ENCODE measurements around the gene CST8.

DNA sequence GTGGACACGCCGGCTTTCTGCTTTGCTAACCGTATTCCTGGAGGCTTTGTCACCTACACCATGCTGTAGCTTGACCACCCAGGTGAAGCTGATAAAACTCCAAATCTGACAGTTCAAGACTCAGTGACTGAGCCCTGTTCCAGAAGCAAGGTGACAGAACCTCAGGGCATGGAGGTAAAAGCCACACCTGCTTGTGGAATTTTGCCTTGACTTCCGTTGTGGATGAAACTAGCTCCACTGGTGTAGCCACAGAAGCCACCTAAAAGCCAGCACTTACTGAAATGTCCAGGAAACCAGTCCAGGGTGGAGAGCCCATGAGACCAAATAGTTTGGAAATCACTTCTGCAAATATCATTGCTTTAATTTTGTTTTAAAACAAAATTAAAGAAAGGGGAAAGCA is 11.0 kb downstream of the CST8 start:
- TF ChIP-seq, protein P1, sequence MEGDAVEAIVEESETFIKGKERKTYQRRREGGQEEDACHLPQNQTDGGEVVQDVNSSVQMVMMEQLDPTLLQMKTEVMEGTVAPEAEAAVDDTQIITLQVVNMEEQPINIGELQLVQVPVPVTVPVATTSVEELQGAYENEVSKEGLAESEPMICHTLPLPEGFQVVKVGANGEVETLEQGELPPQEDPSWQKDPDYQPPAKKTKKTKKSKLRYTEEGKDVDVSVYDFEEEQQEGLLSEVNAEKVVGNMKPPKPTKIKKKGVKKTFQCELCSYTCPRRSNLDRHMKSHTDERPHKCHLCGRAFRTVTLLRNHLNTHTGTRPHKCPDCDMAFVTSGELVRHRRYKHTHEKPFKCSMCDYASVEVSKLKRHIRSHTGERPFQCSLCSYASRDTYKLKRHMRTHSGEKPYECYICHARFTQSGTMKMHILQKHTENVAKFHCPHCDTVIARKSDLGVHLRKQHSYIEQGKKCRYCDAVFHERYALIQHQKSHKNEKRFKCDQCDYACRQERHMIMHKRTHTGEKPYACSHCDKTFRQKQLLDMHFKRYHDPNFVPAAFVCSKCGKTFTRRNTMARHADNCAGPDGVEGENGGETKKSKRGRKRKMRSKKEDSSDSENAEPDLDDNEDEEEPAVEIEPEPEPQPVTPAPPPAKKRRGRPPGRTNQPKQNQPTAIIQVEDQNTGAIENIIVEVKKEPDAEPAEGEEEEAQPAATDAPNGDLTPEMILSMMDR (IDR thresholded peaks at IDR 0.05), result no peak
- TF ChIP-seq EP300 (IDR thresholded peaks at IDR 0.05) (no peak), POLR2A (IDR thresholded peaks at IDR 0.05) (no peak)
